ENCODE results near the gene RGS8.

Gene RGS8

DNA sequence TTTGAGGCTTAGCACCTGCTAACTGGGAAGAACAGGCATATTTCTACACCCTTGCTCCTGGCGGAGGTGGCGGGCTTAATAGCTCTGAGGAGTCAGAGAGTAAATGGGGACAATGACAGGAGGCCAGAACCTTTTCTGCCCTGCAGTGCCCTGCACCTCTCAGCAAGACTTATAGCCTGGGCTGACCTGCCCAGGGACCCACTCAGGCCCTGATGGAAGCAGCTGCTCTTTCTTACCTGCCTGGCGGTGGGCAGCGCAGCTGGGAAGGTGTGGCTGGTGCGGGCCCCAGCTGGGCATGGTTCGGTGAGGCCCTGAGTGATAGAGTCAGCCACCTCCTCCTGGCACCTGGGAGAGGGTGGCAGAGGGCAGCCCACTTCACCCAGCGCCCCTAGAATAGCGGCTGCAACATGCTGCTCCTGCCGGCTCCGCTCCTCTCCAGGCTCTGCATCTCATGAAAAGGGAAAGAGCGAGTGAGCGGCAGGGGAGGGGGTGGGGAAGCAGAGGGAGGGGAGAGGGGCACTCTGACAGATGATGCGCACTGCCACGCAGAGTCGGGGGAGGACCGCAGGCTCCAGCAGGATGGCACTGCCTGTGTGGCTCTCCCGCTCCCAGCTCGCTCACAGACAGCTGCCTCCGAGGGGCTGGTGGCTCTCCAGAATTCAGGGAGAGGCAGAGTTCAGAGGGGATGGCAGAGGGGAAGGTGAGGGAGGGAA is at the start of gene RGS8:
TSS of gene RGS8 (minus strand) at position 472 of the 713 bp plus-strand sequence. CDS start 14,938 bp downstream, outside the sequence.
- DNase-seq, result no peak

GRCh38 chr1:182731852-182732575 is 47.6 kb upstream of the RGS8 start:
- no peak for DNase-seq

DNA sequence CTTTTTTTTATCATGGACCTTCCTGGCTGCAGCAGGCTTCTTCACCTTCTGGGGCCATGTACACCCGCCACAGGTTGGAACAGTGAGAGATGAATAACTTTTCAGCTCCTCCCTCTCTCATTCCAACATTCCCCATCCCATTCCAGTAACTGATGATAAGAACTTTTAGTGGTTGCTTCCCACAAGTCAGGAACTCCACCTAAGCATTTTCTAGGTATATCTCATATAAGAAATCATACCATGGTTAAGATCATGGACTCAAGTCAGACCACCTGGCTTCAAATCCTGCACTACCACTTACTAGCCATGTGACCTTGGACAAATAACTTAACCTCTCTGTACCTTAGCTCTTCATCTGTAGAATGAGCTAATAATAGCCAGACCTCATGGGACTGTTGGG is 42.5 kb upstream of the RGS8 start:
- no peak for DNase-seq

GRCh38 chr1:182725259-182726255 is 41.2 kb upstream of the RGS8 start:
- DNase-seq, result no peak

DNA sequence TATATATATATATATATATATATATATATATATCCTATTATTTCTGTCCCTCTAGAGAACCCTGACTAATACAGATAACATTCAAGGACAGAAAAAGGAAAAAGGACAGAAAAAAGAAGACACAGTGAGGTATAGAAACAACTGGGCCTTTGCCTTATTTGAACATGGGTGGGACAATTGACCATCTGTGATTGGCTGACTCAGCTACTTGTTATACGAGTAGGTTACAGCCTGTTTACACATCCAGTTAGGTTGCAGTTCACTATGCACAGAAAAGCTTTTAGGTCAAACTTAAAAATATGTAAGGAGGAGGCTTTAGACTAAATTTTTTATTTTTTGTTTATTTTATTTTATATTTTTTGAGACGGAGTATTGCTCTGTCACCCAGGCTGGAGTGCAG is 39.8 kb upstream of the RGS8 start:
- DNase-seq, result no peak

GRCh38 chr1:182723200-182723599 is 38.8 kb upstream of the RGS8 start:
- no peak for DNase-seq

DNA sequence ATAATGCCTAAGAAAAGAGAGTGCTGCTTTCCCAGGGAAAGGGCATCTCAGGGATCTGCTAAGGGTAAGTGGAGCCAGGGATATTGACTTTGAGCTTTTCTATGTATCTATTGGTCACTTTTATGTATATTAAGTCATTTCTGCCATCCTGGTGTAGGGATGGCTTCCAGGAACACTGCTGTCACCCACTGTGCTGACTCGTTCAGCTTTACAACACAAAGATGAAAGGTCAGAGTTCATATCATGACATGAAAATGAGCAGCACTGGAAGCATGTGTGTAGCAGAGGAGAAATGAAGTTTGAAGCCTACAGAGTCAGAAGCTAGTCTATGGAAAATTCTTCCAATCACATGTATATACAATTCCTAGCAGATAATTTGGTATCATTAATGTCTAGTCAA is 37.1 kb upstream of the RGS8 start:
- no peak for DNase-seq

DNA sequence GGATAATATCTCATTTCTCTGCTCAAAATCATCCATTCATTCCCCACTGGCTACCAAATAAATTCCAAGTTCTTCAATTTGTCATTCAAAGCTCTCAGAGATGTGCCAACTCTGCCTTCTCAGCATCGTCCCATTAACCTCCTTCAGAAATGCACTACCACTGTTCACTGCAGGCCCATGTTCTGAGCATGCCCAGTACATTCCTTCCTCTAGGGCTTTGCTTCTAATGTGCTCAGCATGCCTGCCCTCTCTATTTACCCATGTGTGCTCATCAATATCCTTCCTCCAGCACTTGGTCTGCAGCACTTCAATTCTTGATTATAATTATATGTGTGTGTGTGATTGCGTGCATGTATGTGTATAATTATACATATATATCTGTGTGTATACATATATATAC is 36.1 kb upstream of the RGS8 start:
- no peak for DNase-seq

GRCh38 chr1:182719553-182719952 is 35.2 kb upstream of the RGS8 start:
- no peak for DNase-seq

DNA sequence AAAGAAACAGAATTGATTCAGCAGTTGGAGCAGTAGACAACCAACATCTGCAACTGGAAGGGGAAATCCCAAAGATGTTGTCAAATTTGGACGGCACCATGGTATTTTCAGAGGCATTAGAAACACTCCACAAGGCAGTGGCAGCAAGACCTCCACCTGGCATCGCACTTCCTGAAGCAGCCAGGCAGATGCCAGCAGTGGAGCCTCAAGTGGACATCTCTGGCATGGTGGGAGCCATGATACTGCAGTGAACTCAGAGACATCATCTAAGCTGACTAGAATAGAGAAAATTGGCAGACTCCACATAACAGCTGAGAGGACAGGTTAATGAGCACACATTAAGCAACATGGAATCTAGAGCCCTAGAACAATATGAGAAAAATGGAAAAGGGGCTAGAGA is 33.9 kb upstream of the RGS8 start:
- DNase-seq, result no peak

GRCh38 chr1:182716740-182717720 is 32.6 kb upstream of the RGS8 start:
- DNase-seq, result no peak

DNA sequence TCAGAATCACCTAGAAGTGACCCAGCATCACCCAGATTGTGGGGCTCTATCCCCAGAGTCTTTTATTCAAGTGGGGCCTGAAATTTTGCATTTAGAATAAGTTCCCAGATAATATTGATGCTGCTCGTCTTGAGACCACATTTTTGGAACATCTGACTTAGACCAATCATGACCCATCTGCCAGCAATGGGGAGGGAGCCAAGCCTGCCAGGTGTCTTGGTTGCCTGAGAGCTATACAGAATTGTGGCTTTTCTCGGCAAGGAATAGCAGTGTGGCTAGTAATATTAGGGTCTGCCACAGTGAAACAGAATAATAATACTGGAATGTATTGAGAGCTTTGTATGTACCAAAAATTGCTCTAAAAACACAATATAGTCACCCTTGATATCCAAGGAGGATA is 31.1 kb upstream of the RGS8 start:
- no peak for DNase-seq

DNA sequence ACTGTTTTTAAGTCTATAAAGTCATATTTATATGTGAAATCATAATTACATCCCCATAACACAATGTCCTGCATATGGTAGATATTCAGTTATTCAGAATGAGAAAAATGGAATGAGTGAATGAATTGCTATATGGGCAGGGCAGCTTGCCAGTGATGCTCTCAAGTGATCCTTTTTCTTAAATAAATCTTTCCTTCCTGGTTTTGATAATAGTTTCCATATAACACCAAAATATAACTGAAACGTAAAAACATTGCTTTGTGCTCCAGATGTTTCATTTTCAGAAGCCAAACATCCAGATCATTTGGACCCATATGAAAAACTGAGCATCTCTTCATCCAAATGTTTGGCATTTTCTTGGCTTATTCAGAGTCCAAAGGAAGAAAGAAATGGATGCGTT is 30.2 kb upstream of the RGS8 start:
- no peak for DNase-seq

- no peak for DNase-seq
Observed at GRCh38 chr1:182713939-182714338, 29.6 kb upstream of the RGS8 start.

DNA sequence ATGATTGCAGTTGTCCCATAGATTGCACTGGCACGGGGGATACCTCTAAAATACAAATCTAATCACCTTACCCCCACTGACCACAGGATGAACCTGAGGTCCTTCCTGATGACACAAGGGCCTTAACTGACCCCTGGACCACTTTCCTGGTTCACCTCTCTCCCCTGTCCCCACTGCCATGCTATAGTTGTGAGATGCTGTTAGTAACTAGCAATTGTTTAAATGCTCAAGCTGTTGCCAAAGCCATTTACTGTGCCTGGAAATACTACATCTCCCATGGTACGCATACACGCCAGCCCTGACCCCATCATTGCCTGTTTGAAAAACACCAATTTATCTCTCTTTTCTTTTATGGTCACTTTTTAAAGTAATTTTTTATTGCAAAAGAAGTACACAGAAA is 29.1 kb upstream of the RGS8 start:
- DNase-seq, result no peak

GRCh38 chr1:182709855-182710254 is 25.5 kb upstream of the RGS8 start:
- DNase-seq, result no peak

DNA sequence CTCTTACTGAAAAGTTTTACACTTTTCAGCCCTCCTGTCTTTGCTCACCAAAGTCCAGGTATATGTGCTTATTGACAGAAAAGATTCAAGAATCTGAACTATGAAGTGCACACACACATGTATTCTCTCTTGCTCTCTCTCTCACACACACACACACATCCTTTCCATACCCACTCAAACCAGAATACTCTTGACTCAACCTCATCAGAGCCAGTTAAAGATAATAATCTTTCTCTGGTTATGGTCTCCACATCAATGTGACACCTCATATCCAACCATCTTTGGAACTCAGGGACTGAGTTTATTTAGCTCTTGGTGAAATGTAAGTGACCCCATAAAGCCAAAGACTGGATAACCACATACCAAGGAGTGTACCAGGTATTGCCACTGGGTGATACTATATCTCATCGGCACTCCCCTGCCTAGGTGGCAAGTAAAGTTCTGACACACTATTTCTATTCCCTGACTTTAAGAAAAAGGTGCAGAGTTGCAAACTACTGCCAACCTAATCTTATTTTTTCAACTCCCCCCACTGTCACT is 24.9 kb upstream of the RGS8 start:
- DNase-seq, result no peak

DNA sequence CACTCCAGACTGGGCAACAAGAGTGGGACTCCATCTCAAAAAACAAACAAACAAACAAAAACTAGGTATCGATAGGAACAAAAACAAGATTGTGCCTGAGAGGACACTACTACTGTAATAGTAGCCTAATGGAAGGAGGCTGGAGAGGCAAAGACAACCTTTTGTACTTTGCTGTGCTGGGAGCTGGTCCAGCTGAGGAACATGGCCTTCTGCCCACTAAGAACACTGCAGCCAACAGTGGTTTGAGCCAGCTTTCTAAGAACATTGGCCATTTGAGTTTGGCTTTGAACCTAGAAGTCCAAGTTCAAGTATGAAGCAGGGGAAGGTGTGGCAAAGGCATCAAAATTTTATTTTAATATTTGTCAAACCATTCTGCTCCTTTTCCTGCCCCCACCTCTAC is 22.7 kb upstream of the RGS8 start:
- DNase-seq, result no peak

DNA sequence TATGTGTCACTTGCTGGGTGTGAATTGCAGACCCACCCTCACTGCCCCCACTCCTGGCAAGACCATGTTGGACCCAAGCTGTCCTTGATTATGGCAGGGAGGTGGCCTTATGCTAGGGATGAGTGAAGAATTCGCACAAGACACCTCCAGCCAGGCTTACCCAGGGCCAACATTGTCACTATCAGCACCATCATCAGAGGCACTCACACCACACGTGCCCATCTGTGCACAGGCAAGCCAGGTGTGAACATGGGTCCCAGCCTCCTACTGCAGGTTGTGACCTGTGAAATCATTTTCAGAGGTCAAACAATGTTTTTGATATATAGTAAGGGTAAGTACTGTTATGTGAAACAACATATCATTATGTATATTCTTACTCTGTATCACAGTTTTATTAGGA is 20.3 kb upstream of the RGS8 start:
- no peak for DNase-seq

DNA sequence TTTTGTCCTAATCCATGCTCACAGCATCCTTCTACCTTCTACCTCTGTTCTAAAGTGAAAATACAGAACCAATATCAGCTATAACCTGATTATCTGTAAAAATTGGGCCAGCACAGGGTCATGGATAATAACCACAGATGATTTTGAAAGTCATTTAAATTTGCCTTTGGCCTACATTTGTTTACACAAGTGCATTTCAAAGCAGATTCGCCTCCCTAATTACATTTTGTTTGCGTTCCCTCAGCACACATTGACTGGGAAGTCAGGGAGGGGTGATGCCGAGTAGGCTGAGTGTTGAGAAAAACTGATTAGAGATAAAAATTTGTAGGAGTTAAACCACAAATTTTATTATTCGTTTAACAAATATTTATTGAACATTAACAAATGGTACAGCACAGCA is 19.2 kb upstream of the RGS8 start:
- no peak for DNase-seq

- no peak for DNase-seq
Observed at GRCh38 chr1:182702826-182703524, 18.6 kb upstream of the RGS8 start.
